Right ventricle myocardium inferior (tissue), 1 donor: ENCODE data around the gene USP9X. TPM values are rescaled to one million over a fixed set of nuclear protein-coding genes. Genes with fewer than 3 reads are reported as not detected.
A peak's percentile ranks its signal among the peaks of the same experiment; 100 is the strongest.
"Not testable (repeated sequence)": the region's sequence is repeated elsewhere in the genome, so short reads cannot be mapped to it uniquely, and the experiment has no call there.

Experiments used
- ATAC-seq: fragments of 200-7000 bp; cut with Tn5 transposase; one replicate; pipeline ENCODE4 v1.9.1; 2020; ENCODE audit warnings: mild to moderate bottlenecking, moderate library complexity
- DNase-seq: peaks from one replicate; pipeline ENCODE4 v3.0.0; 2021; ENCODE audit errors: missing footprints
- intact Hi-C: fragments of 100-400 bp; cut with DNase I; formaldehyde crosslinking; loops from one replicate; pipeline ENCODE4 v1.11.0; 2022
- total RNA-seq: library from RNA; stranded (reverse); fragmentation: NEBNext Ultra II Directional; extraction: Animal tissue kit (Norgen Biotek cat#: 25700); gene quantifications from one replicate; pipeline ENCODE4 v1.2.1, GENCODE V29; 2021
- donor health status: DM: no; HTN: yes; CAD: no; lungs with severe emphysema.

Gene USP9X
- total RNA-seq, 1 donor from 2014 or later, result 51.6 TPM

- ATAC-seq, result peak; percentile 87
- DNase-seq, result peak; percentile 97
- intact Hi-C loops, result loop anchor here (2.0 to 10.0 kb wide), 2 partner anchors 73 to 209 kb away; no protein-coding TSS in a partner anchor
These were observed 977 bp upstream of the USP9X start for GRCh38 chrX:41084044-41084892.

- peak; percentile 37 for ATAC-seq
- DNase-seq, result peak; percentile 85
- intact Hi-C loops, result loop anchor here (2.0 to 10.0 kb wide), 2 partner anchors 75 to 211 kb away; no protein-coding TSS in a partner anchor
These were observed 250 bp downstream of the USP9X start for GRCh38 chrX:41085512-41085877.

GRCh38 chrX:41085878-41086626 is 807 bp downstream of the USP9X start:
- intact Hi-C loops, result loop anchor here (2.0 to 10.0 kb wide), 3 partner anchors 27 to 211 kb away; no protein-coding TSS in a partner anchor
- DNase-seq (peak; percentile 66), ATAC-seq (peak; percentile 6)

GRCh38 chrX:41086627-41086932 is 1.3 kb downstream of the USP9X start:
- ATAC-seq (no peak), DNase-seq (no peak)
- intact Hi-C loops, result loop anchor here (2.0 to 10.0 kb wide), 2 partner anchors 26 to 212 kb away; no protein-coding TSS in a partner anchor

GRCh38 chrX:41087201-41087600 is 2.0 kb downstream of the USP9X start:
- no peak for ATAC-seq
- intact Hi-C loops, result loop anchor here (2.0 to 10.0 kb wide), 2 partner anchors 26 to 212 kb away; no protein-coding TSS in a partner anchor
- no peak for DNase-seq

- DNase-seq, result no peak
- ATAC-seq, result no peak
- intact Hi-C loops, result no loop called here
These were observed 5.5 kb downstream of the USP9X start for GRCh38 chrX:41090568-41091238.

- no peak for DNase-seq
- intact Hi-C loops, result no loop called here
These were observed 7.5 kb downstream of the USP9X start for GRCh38 chrX:41092776-41093175.

GRCh38 chrX:41095174-41095573 is 9.9 kb downstream of the USP9X start:
- ATAC-seq, result no peak
- intact Hi-C loops, result no loop called here

More at GRCh38 chrX:41092776-41093175, 7.5 kb downstream of the USP9X start:
- ATAC-seq, result no peak

GRCh38 chrX:41095908-41096307 is 10.7 kb downstream of the USP9X start:
- DNase-seq (no peak), ATAC-seq (no peak)
- intact Hi-C loops, result no loop called here

More at GRCh38 chrX:41095174-41095573, 9.9 kb downstream of the USP9X start:
- no peak for DNase-seq

- DNase-seq (no peak), ATAC-seq (no peak)
- intact Hi-C loops, result no loop called here
These were observed 11.2 kb downstream of the USP9X start for GRCh38 chrX:41096339-41096955.

- intact Hi-C loops, result no loop called here
- DNase-seq (no peak), ATAC-seq (no peak)
These were observed 12.1 kb downstream of the USP9X start for GRCh38 chrX:41097326-41097725.

GRCh38 chrX:41100200-41100599 is 15.0 kb downstream of the USP9X start:
- no peak for ATAC-seq
- no peak for DNase-seq
- intact Hi-C loops, result no loop called here

GRCh38 chrX:41100819-41101218 is 15.6 kb downstream of the USP9X start:
- ATAC-seq, result no peak
- no peak for DNase-seq
- intact Hi-C loops, result no loop called here

GRCh38 chrX:41105005-41105404 is 19.8 kb downstream of the USP9X start:
- intact Hi-C loops, result no loop called here
- no peak for DNase-seq
- no peak for ATAC-seq

GRCh38 chrX:41106257-41106656 is 21.0 kb downstream of the USP9X start:
- ATAC-seq, intact Hi-C loops, DNase-seq: not testable (repeated sequence)

GRCh38 chrX:41108007-41108406 is 22.8 kb downstream of the USP9X start:
- DNase-seq (no peak), ATAC-seq (no peak)
- intact Hi-C loops, result no loop called here

- no peak for ATAC-seq
- no peak for DNase-seq
- intact Hi-C loops, result no loop called here
These were observed 23.4 kb downstream of the USP9X start for GRCh38 chrX:41108463-41109205.
